ENCODE results near the gene LRFN2. TPM values are rescaled to one million over a fixed set of nuclear protein-coding genes. Genes with fewer than 3 reads are reported as not detected.

The LRFN2 gene
- total RNA-seq = not detected in 2 replicates

GRCh38 chr6:40587240-40588069 lies at the start of gene LRFN2:
LRFN2 (minus strand) TSS chr6:40587364.
- TF ChIP-seq CTCF (IDR thresholded peaks at IDR 0.05; ENCODE audit: extremely low read depth, low read depth, low read length) = peak; percentile 47
- peak; percentile 97 for DNase-seq (ENCODE audit: insufficient read length, low spot score, missing footprints)
- Histone ChIP-seq H4K20me1 (ENCODE audit: insufficient read depth, low read length) (no peaks in the 10 kb centered on the region), H3K79me2 (ENCODE audit: insufficient read depth, low read length) (no peaks in the 10 kb centered on the region), H3K4me3 (ENCODE audit: insufficient read depth, low read length) (peak within 1 kb of the TSS; percentile 62), H3K4me1 (ENCODE audit: insufficient read depth, low read length) (no peaks in the 10 kb centered on the region), H3K27ac (ENCODE audit: low read depth, low read length) (no peak within 1 kb of the TSS), H3K4me2 (ENCODE audit: insufficient read depth, low read length) (peak within 1 kb of the TSS; percentile 76), H3K27me3 (ENCODE audit: insufficient read depth, low read length) (peaks cover 26% of the 10 kb centered on the region), H3K9me3 (ENCODE audit: low read depth, low read length) (no peaks in the 10 kb centered on the region), H3K36me3 (ENCODE audit: insufficient read depth, low read length) (no peaks in the 10 kb centered on the region), H2AFZ (ENCODE audit: low read length) (peak within 1 kb of the TSS; percentile 68)

GRCh38 chr6:40634429-40634828 lies 47.3 kb upstream of the LRFN2 start:
- TF ChIP-seq CTCF (IDR thresholded peaks at IDR 0.05; ENCODE audit: extremely low read depth, low read depth, low read length) = no peak
- DNase-seq (ENCODE audit: insufficient read length, low spot score, missing footprints) = no peak
- H3K36me3 ChIP-seq (ENCODE audit: insufficient read depth, low read length) = no peaks in the 10 kb centered on the region
- no peaks in the 10 kb centered on the region for H3K79me2 ChIP-seq (ENCODE audit: insufficient read depth, low read length)
- no peaks in the 10 kb centered on the region for H3K9me3 ChIP-seq (ENCODE audit: low read depth, low read length)
- H3K4me1 ChIP-seq (ENCODE audit: insufficient read depth, low read length) = no peaks in the 10 kb centered on the region
- H3K4me3 ChIP-seq (ENCODE audit: insufficient read depth, low read length) = no peak overlapping the region
- H4K20me1 ChIP-seq (ENCODE audit: insufficient read depth, low read length) = no peaks in the 10 kb centered on the region
- no peaks in the 10 kb centered on the region for H3K27me3 ChIP-seq (ENCODE audit: insufficient read depth, low read length)
- no peak overlapping the region for H3K4me2 ChIP-seq (ENCODE audit: insufficient read depth, low read length)
- H3K27ac ChIP-seq (ENCODE audit: low read depth, low read length) = no peak overlapping the region
- H2AFZ ChIP-seq (ENCODE audit: low read length) = no peak overlapping the region

- no peaks in the 10 kb centered on the region for H3K9me3 ChIP-seq (ENCODE audit: low read depth, low read length)
- TF ChIP-seq CTCF (IDR thresholded peaks at IDR 0.05; ENCODE audit: extremely low read depth, low read depth, low read length) = no peak
- H3K4me1 ChIP-seq (ENCODE audit: insufficient read depth, low read length) = no peaks in the 10 kb centered on the region
- H3K36me3 ChIP-seq (ENCODE audit: insufficient read depth, low read length) = no peaks in the 10 kb centered on the region
- H3K27ac ChIP-seq (ENCODE audit: low read depth, low read length) = no peak overlapping the region
- H3K27me3 ChIP-seq (ENCODE audit: insufficient read depth, low read length) = no peaks in the 10 kb centered on the region
- H3K4me2 ChIP-seq (ENCODE audit: insufficient read depth, low read length) = no peak overlapping the region
- DNase-seq (ENCODE audit: insufficient read length, low spot score, missing footprints) = no peak
- H2AFZ ChIP-seq (ENCODE audit: low read length) = no peak overlapping the region
- H3K4me3 ChIP-seq (ENCODE audit: insufficient read depth, low read length) = no peak overlapping the region
- H3K79me2 ChIP-seq (ENCODE audit: insufficient read depth, low read length) = no peaks in the 10 kb centered on the region
- no peaks in the 10 kb centered on the region for H4K20me1 ChIP-seq (ENCODE audit: insufficient read depth, low read length)
These were observed 44.6 kb upstream of the LRFN2 start for GRCh38 chr6:40631744-40632143.

GRCh38 chr6:40630488-40630887 lies 43.3 kb upstream of the LRFN2 start:
- H3K4me2 ChIP-seq (ENCODE audit: insufficient read depth, low read length) = no peak overlapping the region
- no peak overlapping the region for H3K27ac ChIP-seq (ENCODE audit: low read depth, low read length)
- H2AFZ ChIP-seq (ENCODE audit: low read length) = no peak overlapping the region
- H3K4me3 ChIP-seq (ENCODE audit: insufficient read depth, low read length) = no peak overlapping the region
- no peaks in the 10 kb centered on the region for H3K27me3 ChIP-seq (ENCODE audit: insufficient read depth, low read length)
- no peak for TF ChIP-seq CTCF (IDR thresholded peaks at IDR 0.05; ENCODE audit: extremely low read depth, low read depth, low read length)
- H3K9me3 ChIP-seq (ENCODE audit: low read depth, low read length) = no peaks in the 10 kb centered on the region
- H3K79me2 ChIP-seq (ENCODE audit: insufficient read depth, low read length) = no peaks in the 10 kb centered on the region
- H4K20me1 ChIP-seq (ENCODE audit: insufficient read depth, low read length) = no peaks in the 10 kb centered on the region
- DNase-seq (ENCODE audit: insufficient read length, low spot score, missing footprints) = no peak
- H3K4me1 ChIP-seq (ENCODE audit: insufficient read depth, low read length) = no peaks in the 10 kb centered on the region
- H3K36me3 ChIP-seq (ENCODE audit: insufficient read depth, low read length) = no peaks in the 10 kb centered on the region

All from osteoblast (primary cell).